ENCODE measurements around the gene C1orf232.

Gene C1orf232

GRCh38 chr1:26122988-26123973 lies 45.5 kb downstream of the C1orf232 start:
- no peak for DNase-seq

GRCh38 chr1:26121854-26122773 lies 46.6 kb downstream of the C1orf232 start:
- DNase-seq: no peak

GRCh38 chr1:26119892-26120608 lies 48.7 kb downstream of the C1orf232 start:
- DNase-seq: no peak

- no peak for DNase-seq
Observed at GRCh38 chr1:26114165-26114927, 54.4 kb downstream of the C1orf232 start.
